HG03097 (cell line): ENCODE results near the gene BCAT1.
A peak's percentile ranks its signal among the peaks of the same experiment; 100 is the strongest.
"Not testable (repeated sequence)": the region's sequence is repeated elsewhere in the genome, so short reads cannot be mapped to it uniquely, and the experiment has no call there.

ENCODE experiments used
- ATAC-seq: cut with Tn5 transposase; IDR thresholded peaks from one replicate; pipeline ENCODE4 v1.9.1; 2021; ENCODE audit not compliant: unreplicated experiment, low FRiP score

BCAT1 gene

GRCh38 chr12:24864796-24865125 lies 84.1 kb downstream of the BCAT1 start:
- no peak for ATAC-seq

DNA sequence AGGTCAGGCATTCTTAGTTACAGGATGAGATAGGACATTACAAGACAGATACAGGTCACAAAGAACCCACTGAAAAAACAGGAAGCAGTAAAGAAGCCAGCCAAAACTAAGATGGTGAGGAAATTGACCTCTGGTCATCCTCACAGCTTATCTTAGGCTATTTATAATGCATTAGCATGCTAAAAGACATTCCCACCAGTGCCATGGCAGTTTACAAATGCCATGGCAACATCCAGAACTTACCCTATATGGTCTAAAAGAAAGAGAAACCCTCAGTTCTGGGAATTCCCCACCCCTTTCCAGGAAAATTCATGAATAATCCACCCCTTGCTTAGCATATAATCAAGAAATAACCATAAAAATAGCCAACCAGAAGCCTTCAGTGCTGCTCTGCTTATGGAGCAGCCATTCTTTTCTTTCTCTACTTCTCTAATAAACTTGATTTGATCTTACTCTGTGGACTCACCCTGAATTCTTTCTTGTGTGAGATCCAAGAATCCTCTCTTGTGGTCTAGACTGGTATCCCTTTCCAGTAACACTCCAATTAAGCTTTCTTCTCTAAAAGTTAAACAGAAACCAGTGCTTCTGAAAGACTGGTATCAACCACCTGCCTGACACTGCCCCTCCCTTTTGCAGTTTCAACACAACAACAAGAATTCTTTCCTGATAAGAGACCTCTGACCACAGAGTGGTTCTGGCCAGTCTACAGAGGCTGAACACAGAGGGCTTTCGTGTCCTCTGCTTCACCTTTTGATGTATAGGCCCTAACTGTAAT lies 86.9 kb downstream of the BCAT1 start:
- ATAC-seq = peak; percentile 61

DNA sequence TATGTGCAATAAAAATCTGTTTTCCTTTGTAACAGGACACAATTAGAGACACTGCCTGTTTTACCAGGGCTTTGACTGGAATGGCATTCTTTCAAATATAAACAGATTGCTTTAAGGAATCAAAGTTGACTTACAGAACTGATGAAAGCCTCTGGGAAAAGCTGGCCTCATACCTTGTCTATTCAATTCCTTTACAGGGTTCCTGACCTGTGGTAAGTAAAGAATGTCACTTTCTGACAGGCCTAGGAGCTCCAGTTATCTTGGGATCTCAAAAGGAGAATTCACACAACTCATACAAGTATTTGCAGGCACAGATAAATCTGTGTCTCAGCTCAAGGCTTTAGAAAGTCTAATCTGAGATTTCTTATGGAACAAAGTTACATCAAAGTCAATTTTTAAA lies 88.4 kb downstream of the BCAT1 start:
- no peak for ATAC-seq

DNA sequence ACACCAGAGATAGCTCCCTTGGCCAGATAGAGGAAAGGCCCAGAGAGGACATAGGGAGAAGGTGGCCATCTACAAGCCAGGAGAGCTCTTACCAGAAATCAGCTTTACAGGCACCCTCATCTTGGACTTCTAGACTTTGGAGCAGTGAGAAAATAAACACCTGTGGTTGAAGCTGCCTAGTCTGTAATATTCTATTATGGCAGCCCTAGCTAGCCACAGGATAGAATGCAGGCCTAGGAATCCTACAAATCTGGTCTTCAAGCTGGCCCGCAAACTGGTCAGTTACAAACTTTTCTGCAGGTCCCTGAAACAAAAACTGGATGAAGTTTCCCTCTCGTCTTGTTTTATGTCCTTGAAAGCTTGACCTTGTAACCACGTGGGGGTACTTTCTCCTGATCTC lies 92.4 kb downstream of the BCAT1 start:
- no peak for ATAC-seq

GRCh38 chr12:24854908-24855307 lies 94.0 kb downstream of the BCAT1 start:
- no peak for ATAC-seq

- no peak for ATAC-seq
Observed at GRCh38 chr12:24854017-24854416, 94.9 kb downstream of the BCAT1 start.

DNA sequence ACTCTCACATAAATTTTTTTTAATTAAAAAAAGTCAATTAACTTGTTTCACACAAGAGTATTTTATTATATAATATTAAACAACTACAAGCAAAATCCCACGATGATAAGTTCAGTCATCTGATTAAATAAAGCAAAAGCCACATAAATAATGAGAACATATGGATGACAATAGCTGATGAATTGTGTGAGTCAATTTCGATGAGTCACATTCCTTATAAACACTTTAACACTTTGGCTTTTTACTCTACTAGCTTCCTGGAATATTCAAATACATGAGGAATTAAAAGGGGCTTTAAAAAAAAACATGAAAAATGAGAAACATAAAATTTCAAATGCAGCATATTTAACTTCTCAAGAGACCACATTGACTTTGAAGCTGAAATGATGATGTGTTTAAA lies 95.3 kb downstream of the BCAT1 start:
- no peak for ATAC-seq

- ATAC-seq = no peak
Observed at GRCh38 chr12:24853094-24853493, 95.8 kb downstream of the BCAT1 start.

DNA sequence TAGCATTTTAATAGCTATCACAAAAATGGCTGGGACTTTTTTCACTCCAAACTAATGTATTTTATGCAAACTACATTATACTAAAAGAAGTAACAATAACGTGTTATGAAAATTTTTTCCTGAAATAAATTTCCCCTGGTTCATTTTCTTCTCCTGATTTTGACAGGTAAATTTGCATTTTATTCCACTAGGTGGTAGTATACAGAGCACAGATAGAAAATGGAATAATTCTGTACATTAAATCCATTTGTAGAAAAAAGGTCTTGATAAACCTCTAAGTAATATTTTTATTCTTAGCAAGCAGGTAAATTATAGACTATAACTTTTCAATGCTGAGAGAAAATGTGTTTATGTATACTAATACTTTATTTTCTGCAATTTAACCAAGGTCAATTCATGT lies 96.5 kb downstream of the BCAT1 start:
- ATAC-seq = no peak

DNA sequence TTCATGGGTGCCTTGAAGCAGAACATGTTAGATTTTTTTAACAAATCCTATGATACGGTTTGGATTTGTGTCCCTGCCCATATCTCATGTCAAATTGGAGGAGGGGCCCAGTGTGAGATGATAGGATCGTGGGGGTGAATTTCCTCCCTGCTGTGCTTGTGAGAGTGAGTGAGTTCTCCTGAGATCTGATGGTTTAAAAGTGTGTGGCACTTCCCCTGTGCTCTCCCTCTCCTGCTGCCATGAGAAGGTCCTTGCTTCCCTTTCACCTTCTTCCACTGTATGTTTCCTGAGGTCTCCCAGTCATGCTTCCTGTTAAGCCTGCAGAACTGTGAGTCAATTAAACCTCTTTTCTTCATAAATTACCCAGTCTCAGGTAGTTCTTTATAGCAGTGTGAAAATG lies 97.0 kb downstream of the BCAT1 start:
- not testable (repeated sequence) for ATAC-seq

- ATAC-seq = no peak
Observed at GRCh38 chr12:24851341-24851740, 97.6 kb downstream of the BCAT1 start.

DNA sequence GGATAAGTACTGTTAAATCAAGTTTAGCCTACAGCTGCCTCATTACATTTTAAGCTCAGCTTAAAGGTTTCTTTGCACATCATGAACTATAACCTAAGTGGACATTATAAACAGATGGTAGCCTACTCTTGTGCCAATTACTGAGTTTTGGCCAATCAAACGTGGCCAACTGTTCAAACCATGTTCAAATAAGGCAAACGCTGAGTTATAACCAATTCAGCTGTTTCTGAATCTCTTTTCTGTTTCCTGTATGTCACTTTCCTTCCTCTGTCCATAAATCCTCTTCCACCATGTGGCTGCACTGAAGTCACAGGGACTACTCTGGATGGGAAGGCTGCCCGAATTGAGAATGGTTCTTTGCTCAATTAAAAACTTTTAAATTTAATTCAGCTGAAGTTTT lies 98.4 kb downstream of the BCAT1 start:
- no peak for ATAC-seq

GRCh38 chr12:24848941-24849477 lies 99.9 kb downstream of the BCAT1 start:
- no peak for ATAC-seq

- ATAC-seq = no peak
Observed at GRCh38 chr12:24846689-24847088, 102.2 kb downstream of the BCAT1 start.

DNA sequence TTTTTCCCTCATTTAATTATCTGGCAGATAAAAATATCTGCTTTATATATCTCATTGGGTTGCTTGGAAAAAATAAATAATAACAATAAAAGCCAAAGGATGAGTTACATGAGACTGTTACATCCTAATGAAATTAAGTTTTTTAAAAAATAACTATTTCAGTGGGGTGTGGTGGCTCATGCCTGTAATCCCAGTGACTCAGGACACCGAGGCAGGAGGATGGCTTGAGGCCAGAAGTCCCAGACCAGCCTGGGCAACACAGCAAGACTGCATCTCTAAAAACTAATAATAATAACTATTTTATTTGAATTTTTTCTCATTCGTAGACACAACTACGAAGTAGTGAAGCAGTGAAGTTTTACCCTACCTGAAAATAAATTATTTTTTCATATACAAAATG lies 103.3 kb downstream of the BCAT1 start:
- ATAC-seq = no peak

DNA sequence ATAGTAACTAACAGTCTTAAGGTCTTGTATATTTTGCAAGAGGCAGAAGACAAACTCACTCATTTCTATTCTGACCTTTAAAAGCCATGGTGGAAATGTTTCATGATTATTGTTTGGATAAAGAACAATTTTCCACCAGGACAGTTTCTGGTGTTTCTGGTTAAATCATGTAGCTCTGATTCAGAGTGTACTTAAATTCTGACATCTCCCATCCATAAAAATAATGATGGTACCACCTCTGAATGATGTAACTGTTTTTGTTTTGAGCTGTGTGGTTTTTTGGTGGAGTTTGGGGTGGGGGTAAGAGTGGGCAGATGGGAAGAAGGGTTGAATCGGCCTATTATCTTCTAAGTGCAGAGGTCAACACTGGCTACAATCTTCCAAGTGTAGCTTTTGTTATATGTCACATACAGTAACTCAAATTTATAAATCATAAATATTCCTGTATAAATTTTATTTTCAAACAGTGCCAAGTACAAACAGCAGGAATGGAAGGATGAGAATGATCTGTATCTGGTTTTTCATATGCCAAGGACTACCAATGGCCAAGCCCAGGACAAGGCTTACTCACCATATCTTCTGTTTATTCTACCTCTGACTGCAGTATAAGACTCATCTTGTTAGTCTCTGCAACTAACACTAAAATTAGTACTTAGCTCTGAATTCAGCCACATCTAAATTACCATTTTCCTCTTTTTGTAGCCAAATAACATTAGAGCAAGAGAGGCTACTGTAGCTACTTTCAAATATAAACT lies 108.7 kb downstream of the BCAT1 start:
- ATAC-seq = no peak

GRCh38 chr12:24839268-24839791 lies 109.6 kb downstream of the BCAT1 start:
- peak; percentile 86 for ATAC-seq

DNA sequence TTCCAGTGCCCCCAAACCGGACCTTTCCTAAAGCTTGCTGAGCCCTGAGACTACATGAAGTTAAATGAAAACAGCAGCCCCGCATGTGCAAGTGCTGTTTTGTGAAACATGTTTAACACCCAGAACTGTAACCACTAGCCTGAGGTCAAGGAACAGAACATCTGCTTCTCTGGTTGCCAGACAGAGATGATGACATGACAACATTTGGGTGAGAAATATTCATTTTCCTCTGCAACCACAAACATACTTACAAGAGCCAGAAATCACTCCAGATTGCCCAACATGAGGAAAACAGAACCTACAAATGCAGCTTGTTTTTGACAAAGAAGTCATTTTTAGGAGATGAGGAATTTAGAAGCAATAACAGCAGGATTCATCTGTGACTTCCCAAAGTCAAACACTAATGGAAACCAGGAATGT lies 110.4 kb downstream of the BCAT1 start:
- peak; percentile 41 for ATAC-seq

GRCh38 chr12:24835377-24835776 lies 113.5 kb downstream of the BCAT1 start:
- no peak for ATAC-seq

GRCh38 chr12:24833513-24833912 lies 115.4 kb downstream of the BCAT1 start:
- no peak for ATAC-seq

- ATAC-seq = no peak
Observed at GRCh38 chr12:24823808-24824515, 124.9 kb downstream of the BCAT1 start.
